Gastrocnemius medialis (tissue), 4 donors: ENCODE measurements around the gene SORBS2. TPM values are rescaled to one million over a fixed set of nuclear protein-coding genes. Genes with fewer than 3 reads are reported as not detected.

Experiments used
- ATAC-seq, 2 donors: fragments of 150-250 bp; one replicate each; pipeline ENCODE4 v1.9.1; 2016
- DNase-seq, 2 donors: peaks; one replicate each; pipeline ENCODE4 v3.0.0-alpha.2; 2019
- H3K27ac ChIP-seq, 4 donors: fragments of 200-600 bp; sonication (generic); 1 replicate in 1 of 4; 2 replicates in 3 of 4; pipeline ENCODE4 v1.5.1; 2016 to 2018; ENCODE audit warnings: mild to moderate bottlenecking in 2 of 4, moderate library complexity in 1 of 4
- H3K27me3 ChIP-seq, 3 donors: fragments of 200-600 bp; sonication (generic) in 2 of 3; 1 replicate in 1 of 3; 2 replicates in 2 of 3; pipeline versions ENCODE4 v1.5.1 to v1.6.0; 2016 to 2019; ENCODE audit warnings: mild to moderate bottlenecking in 1 of 3, moderate library complexity in 1 of 3
- H3K36me3 ChIP-seq, 2 donors: fragments of 200-600 bp; sonication (generic) in 1 of 2; one replicate each; pipeline ENCODE4 v1.5.1; 2017 to 2018
- H3K4me1 ChIP-seq, 2 donors: fragments of 200-600 bp; sonication (generic) in 1 of 2; one replicate each; pipeline ENCODE4 v1.5.1; 2016 to 2017; ENCODE audit warnings: mild to moderate bottlenecking in 2 of 2
- H3K4me3 ChIP-seq, 4 donors: fragments of 200-600 bp; sonication (generic) in 3 of 4; 1 replicate in 1 of 4; 2 replicates in 3 of 4; pipeline ENCODE4 v1.5.1; 2016 to 2019; ENCODE audit warnings: mild to moderate bottlenecking in 2 of 4
- H3K9me3 ChIP-seq, 3 donors: fragments of 200-600 bp; sonication (generic) in 2 of 3; 1 replicate in 1 of 3; 2 replicates in 2 of 3; pipeline ENCODE4 v1.5.1; 2016 to 2019
- POLR2A ChIP-seq, 2 donors: fragments of 450-650 bp; IDR thresholded peaks; one replicate each; pipeline ENCODE4 v1.6.1; 2017; ENCODE audit warnings: antibody characterized with exemption in 2 of 2, mild to moderate bottlenecking in 2 of 2, moderate library complexity in 2 of 2
- in situ Hi-C, 4 donors: fragments of 200-750 bp; cut with MboI; loops; one replicate each; pipeline versions ENCODE4 v1.15.0 to v1.8.0; 2017; ENCODE audit warnings: low sequenced_read_pairs in 4 of 4
- intact Hi-C: fragments of 100-400 bp; cut with DNase I; formaldehyde crosslinking; loops from one replicate; pipeline ENCODE4 v1.15.1; 2023; ENCODE audit warnings: low total_unique reads
- total RNA-seq, 4 donors: library from RNA; depleted of rRNA; stranded (reverse); fragments of >200 nt; gene quantifications; one replicate each; pipeline versions ENCODE4 v1.1.0 to v1.2.3, GENCODE V29; 2016
- TF ChIP-seq, protein P1 (sequence below), 5 experiments: fragments of 450-650 bp in 3 of 5; fragments of 200-600 bp in 2 of 5; sonication (generic) in 2 of 5; IDR thresholded peaks in 4 of 5; conservative IDR thresholded peaks in 1 of 5; 1 replicate in 4 of 5; 2 replicates in 1 of 5; pipeline ENCODE4 v1.5.1; 2016 to 2019; ENCODE audit warnings: antibody characterized with exemption in 5 of 5, mild to moderate bottlenecking in 3 of 5, moderate library complexity in 3 of 5

The SORBS2 gene
- total RNA-seq, 4 donors from 2014 or later = 15.3 to 64.5 (median 17.4) TPM

DNA sequence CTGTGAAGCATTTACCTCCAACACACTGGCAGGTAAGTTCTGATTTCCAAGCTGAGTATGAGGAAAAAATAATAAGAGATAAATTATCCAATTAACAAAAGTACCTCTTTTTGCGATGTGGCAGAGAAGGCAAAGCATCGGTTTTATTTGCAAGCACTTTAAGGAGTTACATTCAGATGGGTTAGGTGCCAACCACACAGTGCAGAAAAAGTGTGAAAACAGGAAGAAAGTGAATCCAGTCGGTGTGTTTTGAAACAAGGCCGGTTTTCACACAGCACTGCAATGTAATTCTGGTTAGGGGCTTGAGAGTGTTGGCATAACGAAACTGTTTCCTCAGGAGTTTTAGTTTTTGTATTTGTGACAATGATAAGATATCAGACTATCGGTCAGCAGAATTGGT lies 145.8 kb downstream of the SORBS2 start:
- Histone ChIP-seq H3K36me3 (no peaks in the 10 kb centered on the region), H3K27me3 (no peaks in the 10 kb centered on the region), H3K9me3 (no peaks in the 10 kb centered on the region), H3K4me1 (peaks cover 0 to under 1% of the 10 kb centered on the region in 2 donors), H3K4me3 (no peak overlapping the region), H3K27ac (no peak overlapping the region)
- no peak for TF ChIP-seq POLR2A (IDR thresholded peaks at IDR 0.05)
- TF ChIP-seq, protein P1, sequence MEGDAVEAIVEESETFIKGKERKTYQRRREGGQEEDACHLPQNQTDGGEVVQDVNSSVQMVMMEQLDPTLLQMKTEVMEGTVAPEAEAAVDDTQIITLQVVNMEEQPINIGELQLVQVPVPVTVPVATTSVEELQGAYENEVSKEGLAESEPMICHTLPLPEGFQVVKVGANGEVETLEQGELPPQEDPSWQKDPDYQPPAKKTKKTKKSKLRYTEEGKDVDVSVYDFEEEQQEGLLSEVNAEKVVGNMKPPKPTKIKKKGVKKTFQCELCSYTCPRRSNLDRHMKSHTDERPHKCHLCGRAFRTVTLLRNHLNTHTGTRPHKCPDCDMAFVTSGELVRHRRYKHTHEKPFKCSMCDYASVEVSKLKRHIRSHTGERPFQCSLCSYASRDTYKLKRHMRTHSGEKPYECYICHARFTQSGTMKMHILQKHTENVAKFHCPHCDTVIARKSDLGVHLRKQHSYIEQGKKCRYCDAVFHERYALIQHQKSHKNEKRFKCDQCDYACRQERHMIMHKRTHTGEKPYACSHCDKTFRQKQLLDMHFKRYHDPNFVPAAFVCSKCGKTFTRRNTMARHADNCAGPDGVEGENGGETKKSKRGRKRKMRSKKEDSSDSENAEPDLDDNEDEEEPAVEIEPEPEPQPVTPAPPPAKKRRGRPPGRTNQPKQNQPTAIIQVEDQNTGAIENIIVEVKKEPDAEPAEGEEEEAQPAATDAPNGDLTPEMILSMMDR (IDR thresholded peaks at IDR 0.05 in 4 of 5, conservative IDR thresholded peaks at IDR 0.05 in 1 of 5) = no peak
- no peak for ATAC-seq
- intact Hi-C loops (no loop called here), in situ Hi-C loops (no loop called here)
- DNase-seq = no peak

DNA sequence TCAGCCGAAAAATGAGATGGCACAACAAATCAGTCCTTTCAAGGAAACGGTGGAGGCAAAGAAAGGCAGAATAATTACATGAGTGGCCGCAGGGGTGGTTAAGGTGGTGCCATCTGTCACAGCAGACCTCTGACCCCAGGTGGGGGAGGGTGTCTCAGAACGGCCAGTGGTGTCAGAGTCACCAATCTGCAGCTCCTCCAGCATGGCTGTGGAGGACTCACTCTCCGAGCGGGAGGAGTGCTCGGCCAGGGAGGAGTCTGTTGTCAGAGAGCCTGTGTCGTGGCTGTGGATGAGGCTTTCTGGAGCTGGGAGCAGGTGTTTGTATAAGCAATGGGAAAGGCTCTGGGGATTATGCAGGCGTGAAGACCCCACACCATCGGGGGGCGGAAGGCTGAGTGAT lies 146.3 kb downstream of the SORBS2 start:
- Histone ChIP-seq H3K27me3 (no peaks in the 10 kb centered on the region), H3K4me3 (no peak overlapping the region), H3K4me1 (no peaks in the 10 kb centered on the region), H3K36me3 (no peaks in the 10 kb centered on the region), H3K27ac (no peak overlapping the region), H3K9me3 (no peaks in the 10 kb centered on the region)
- TF ChIP-seq POLR2A (IDR thresholded peaks at IDR 0.05) = no peak
- TF ChIP-seq, protein P1 (IDR thresholded peaks at IDR 0.05 in 4 of 5, conservative IDR thresholded peaks at IDR 0.05 in 1 of 5) = no peak
- intact Hi-C loops = no loop called here
- no peak for DNase-seq
- no peak for ATAC-seq
- in situ Hi-C loops = no loop called here

DNA sequence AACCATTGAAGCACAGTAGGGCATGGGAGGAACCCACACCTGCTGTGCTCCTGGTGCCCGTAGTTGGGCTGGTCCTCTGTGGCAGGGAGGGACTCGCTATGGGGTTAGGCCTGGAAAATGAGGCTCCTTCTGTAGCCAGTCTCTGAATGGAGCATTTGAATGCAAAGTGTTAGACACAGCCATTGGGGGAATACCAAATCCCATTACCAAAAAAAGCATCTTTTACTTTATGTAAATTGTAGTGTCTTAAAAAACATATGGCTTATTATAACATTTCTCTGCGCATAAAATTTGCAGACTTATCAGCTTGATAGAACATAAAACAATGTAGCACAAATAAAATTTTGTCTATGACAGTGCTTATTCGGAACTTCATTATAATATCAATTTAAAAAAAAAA lies 147.5 kb downstream of the SORBS2 start:
- intact Hi-C loops (no loop called here), in situ Hi-C loops (no loop called here)
- Histone ChIP-seq H3K9me3 (no peaks in the 10 kb centered on the region), H3K27ac (no peak overlapping the region), H3K36me3 (no peaks in the 10 kb centered on the region), H3K4me1 (no peaks in the 10 kb centered on the region), H3K27me3 (no peaks in the 10 kb centered on the region), H3K4me3 (no peak overlapping the region)
- TF ChIP-seq, protein P1 (IDR thresholded peaks at IDR 0.05 in 4 of 5, conservative IDR thresholded peaks at IDR 0.05 in 1 of 5) = no peak
- TF ChIP-seq POLR2A (IDR thresholded peaks at IDR 0.05) = no peak
- DNase-seq = no peak
- no peak for ATAC-seq

DNA sequence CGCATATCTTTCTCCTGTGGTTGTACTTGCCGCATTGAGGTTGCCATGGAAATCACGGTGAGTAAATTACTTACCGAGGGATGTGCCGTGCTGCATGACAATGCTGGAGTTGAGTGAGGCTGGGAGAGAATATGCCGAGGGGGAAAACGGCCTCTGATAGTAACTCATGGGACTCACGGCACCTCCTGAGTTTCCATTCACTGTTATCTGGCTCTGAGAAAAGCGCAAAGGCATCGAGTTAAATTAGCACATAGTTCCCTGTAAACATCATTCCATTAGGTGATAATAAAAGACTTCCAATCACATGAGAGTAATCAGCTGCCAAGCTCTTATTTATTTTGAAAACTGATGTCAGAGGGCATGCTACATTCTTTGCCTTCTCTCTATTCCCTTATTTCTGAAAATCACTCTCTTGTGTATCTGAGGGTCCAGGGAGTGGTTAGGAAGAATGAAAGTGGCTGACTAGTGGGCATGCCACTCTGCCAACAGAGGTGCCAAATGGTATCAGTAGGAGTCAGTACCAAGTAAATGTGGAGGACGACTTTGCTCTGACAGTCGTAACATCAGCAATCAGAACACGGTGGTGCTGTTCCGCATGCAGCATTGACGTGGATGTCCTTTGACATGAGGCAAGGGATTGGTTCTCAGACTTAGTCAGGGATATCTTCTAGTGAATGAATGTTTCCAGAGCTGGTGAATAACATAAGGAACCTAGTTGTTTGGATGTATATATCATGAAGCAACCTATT lies 149.8 kb downstream of the SORBS2 start:
- Histone ChIP-seq H3K4me3 (no peak overlapping the region), H3K36me3 (no peaks in the 10 kb centered on the region), H3K27me3 (no peaks in the 10 kb centered on the region), H3K27ac (no peak overlapping the region), H3K9me3 (no peaks in the 10 kb centered on the region), H3K4me1 (no peaks in the 10 kb centered on the region)
- TF ChIP-seq, protein P1 (IDR thresholded peaks at IDR 0.05 in 4 of 5, conservative IDR thresholded peaks at IDR 0.05 in 1 of 5) = no peak
- TF ChIP-seq POLR2A (IDR thresholded peaks at IDR 0.05) = no peak
- DNase-seq (no peak), ATAC-seq (no peak)
- intact Hi-C loops = no loop called here
- in situ Hi-C loops = no loop called here

DNA sequence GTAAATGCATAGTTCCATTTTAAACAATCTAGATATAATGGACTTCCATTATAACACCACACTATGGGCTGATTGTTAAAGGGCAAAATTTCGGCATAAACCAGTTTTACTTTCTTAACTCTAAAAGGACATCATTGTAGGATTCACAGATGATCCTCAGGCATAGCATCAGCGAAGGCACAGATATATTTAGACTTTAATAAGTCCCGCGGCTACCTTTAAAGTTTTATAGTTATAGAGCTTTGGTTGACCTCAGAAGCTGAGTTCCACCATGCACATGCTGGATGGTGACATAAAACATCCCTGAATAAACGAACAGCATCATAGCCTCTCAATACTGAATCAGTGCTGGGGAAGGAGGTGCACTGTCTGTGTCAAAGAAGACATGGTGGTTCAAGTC lies 151.7 kb downstream of the SORBS2 start:
- no peak for ATAC-seq
- H3K9me3 ChIP-seq = no peaks in the 10 kb centered on the region
- TF ChIP-seq, protein P1 (IDR thresholded peaks at IDR 0.05 in 4 of 5, conservative IDR thresholded peaks at IDR 0.05 in 1 of 5) = no peak
- no peak for TF ChIP-seq POLR2A (IDR thresholded peaks at IDR 0.05)
- no peaks in the 10 kb centered on the region for H3K36me3 ChIP-seq
- in situ Hi-C loops = no loop called here
- no peak overlapping the region for H3K4me3 ChIP-seq
- intact Hi-C loops = no loop called here
- no peaks in the 10 kb centered on the region for H3K27me3 ChIP-seq
- DNase-seq = no peak
- H3K4me1 ChIP-seq = no peaks in the 10 kb centered on the region
- no peak overlapping the region for H3K27ac ChIP-seq
